Neural progenitor cell (in vitro differentiated cells): ENCODE data around the gene TEPSIN. TPM values are rescaled to one million over a fixed set of nuclear protein-coding genes. Genes with fewer than 3 reads are reported as not detected.

Experiments
- DNase-seq: peaks from one replicate; pipeline ENCODE4 v3.0.0-alpha.2; 2016; ENCODE audit warnings: low spot score
- H2AFZ ChIP-seq: fragments of 200-600 bp; sonication (generic); replicated peaks from 2 replicates; pipeline ENCODE4 v1.6.1; 2016; ENCODE audit warnings: antibody characterized with exemption
- H3F3A ChIP-seq: fragments of 200-600 bp; sonication (generic); 2 replicates; pipeline ENCODE4 v1.6.1; 2016; ENCODE audit warnings: antibody characterized with exemption, low read depth
- H3K27ac ChIP-seq: fragments of 200-600 bp; sonication (generic); 2 replicates; pipeline ENCODE4 v1.5.1; 2016; ENCODE audit warnings: mild to moderate bottlenecking
- H3K27me3 ChIP-seq: fragments of 200-600 bp; sonication (generic); 2 replicates; pipeline ENCODE4 v1.6.1; 2016; ENCODE audit warnings: mild to moderate bottlenecking, moderate library complexity
- H3K36me3 ChIP-seq: fragments of 200-600 bp; sonication (generic); 2 replicates; pipeline ENCODE4 v1.5.1; 2016
- H3K4me1 ChIP-seq: fragments of 200-600 bp; sonication (generic); 2 replicates; pipeline ENCODE4 v1.6.1; 2016; ENCODE audit warnings: mixed run types
- H3K4me2 ChIP-seq: fragments of 200-600 bp; sonication (generic); 2 replicates; pipeline ENCODE4 v1.6.1; 2016
- H3K4me3 ChIP-seq: fragments of 200-600 bp; sonication (generic); 2 replicates; pipeline ENCODE4 v1.5.1; 2016
- H3K79me2 ChIP-seq: fragments of 200-600 bp; sonication (generic); 2 replicates; pipeline ENCODE4 v1.6.1; 2016; ENCODE audit warnings: low read depth
- H3K9ac ChIP-seq: fragments of 200-600 bp; sonication (generic); 2 replicates; pipeline ENCODE4 v1.6.1; 2016
- H3K9me3 ChIP-seq: fragments of 200-600 bp; sonication (generic); 2 replicates; pipeline ENCODE4 v1.5.1; 2016; ENCODE audit warnings: low read depth
- H4K20me1 ChIP-seq: fragments of 200-600 bp; sonication (generic); 2 replicates; pipeline ENCODE4 v1.6.1; 2016; ENCODE audit warnings: low read depth
- H3K27ac Mint-ChIP-seq: 3 replicates; pipeline ENCODE4 v1.8.0; 2021; ENCODE audit warnings: mixed read lengths
- H3K27me3 Mint-ChIP-seq: 2 replicates; pipeline ENCODE4 v1.8.0; 2022; ENCODE audit warnings: low read depth, mild to moderate bottlenecking, inconsistent platforms, moderate library complexity, mixed read lengths; ENCODE audit not compliant: insufficient read depth
- H3K36me3 Mint-ChIP-seq: 3 replicates; pipeline ENCODE4 v1.8.0; 2021; ENCODE audit warnings: mixed read lengths
- H3K4me1 Mint-ChIP-seq: 3 replicates; pipeline ENCODE4 v1.8.0; 2021; ENCODE audit warnings: mixed read lengths
- H3K4me3 Mint-ChIP-seq: 3 replicates; pipeline ENCODE4 v1.8.0; 2021; ENCODE audit warnings: mild to moderate bottlenecking, moderate library complexity, mixed read lengths
- H3K9me3 Mint-ChIP-seq: 3 replicates; pipeline ENCODE4 v1.8.0; 2020; ENCODE audit warnings: mixed read lengths
- CTCF ChIP-seq: fragments of 200-600 bp; sonication (generic); IDR thresholded peaks from 2 replicates; pipeline ENCODE4 v1.5.1; 2017; ENCODE audit warnings: antibody characterized with exemption, mild to moderate bottlenecking
- EZH2 ChIP-seq: fragments of 200-600 bp; sonication (generic); IDR thresholded peaks from 2 replicates; pipeline ENCODE4 v1.6.1; 2017; ENCODE audit warnings: antibody characterized with exemption, mild to moderate bottlenecking, moderate library complexity
- EZH2phosphoT487 ChIP-seq: fragments of 200-600 bp; sonication (generic); IDR thresholded peaks from 2 replicates; pipeline ENCODE4 v1.6.1; 2017; ENCODE audit warnings: antibody characterized with exemption
- total RNA-seq: library from RNA; depleted of rRNA; stranded (reverse); fragments of >200 nt; gene quantifications from 2 replicates; pipeline ENCODE4 v1.2.3, GENCODE V29; 2015; ENCODE audit warnings: low replicate concordance

TEPSIN gene
- total RNA-seq, 1 donor from 2014 or later: 20.6 TPM

GRCh38 chr17:81247339-81247990, 8.6 kb upstream of the TEPSIN start:
- no peaks in the 10 kb centered on the region for H3K9me3 Mint-ChIP-seq

DNA sequence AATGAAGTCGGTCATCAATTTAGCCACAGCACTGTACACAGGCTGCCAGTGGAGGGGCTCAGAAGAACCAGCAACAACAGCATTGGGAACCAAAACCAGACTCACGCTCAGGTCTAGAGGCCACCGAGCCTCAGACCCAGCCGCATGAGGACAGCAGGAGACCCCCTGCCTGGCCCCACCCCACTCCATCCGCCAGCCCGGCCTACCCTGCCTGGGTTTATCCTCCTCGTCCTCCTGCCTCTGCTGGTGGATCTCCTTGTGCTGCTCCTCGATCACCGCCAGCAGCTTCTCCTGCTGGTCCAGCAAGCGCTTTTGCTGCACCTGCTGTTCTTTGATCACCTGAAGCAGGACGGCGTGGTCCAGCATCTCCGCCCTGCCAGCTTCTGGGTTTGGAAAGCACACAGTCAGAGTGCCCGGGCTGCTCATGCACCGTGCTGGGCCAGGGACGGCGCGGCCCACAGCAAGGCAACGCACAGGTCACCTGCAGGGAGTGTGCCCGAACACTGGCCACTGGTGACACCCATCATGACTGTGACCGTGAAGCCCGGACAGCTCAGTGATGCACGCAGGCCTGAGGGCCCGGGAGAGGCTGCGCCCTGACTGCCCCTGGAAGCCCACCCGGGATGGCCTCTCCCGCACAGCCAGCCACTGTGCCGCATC, 8.0 kb upstream of the TEPSIN start:
- no peak for TF ChIP-seq EZH2
- no peak for TF ChIP-seq EZH2phosphoT487
- no peak for TF ChIP-seq CTCF
- H3F3A ChIP-seq: peaks cover 13% of the 10 kb centered on the region
- no peak overlapping the region for H3K4me2 ChIP-seq
- no peaks in the 10 kb centered on the region for H3K27me3 ChIP-seq
- Mint-ChIP-seq H3K4me1 (peaks cover 14% of the 10 kb centered on the region), H3K27me3 (peaks cover 6% of the 10 kb centered on the region), H3K4me3 (no peak overlapping the region), H3K9me3 (no peaks in the 10 kb centered on the region), H3K27ac (no peak overlapping the region), H3K36me3 (peaks cover 2% of the 10 kb centered on the region)
- peaks cover 9% of the 10 kb centered on the region for H4K20me1 ChIP-seq
- H3K4me3 ChIP-seq: no peak overlapping the region
- no peak overlapping the region for H3K27ac ChIP-seq
- no peak overlapping the region for H3K9ac ChIP-seq
- H2AFZ ChIP-seq: no peak overlapping the region
- H3K79me2 ChIP-seq: no peaks in the 10 kb centered on the region
- no peaks in the 10 kb centered on the region for H3K4me1 ChIP-seq
- H3K9me3 ChIP-seq: no peaks in the 10 kb centered on the region
- no peak for DNase-seq
- H3K36me3 ChIP-seq: no peaks in the 10 kb centered on the region

More at GRCh38 chr17:81247339-81247990, 8.6 kb upstream of the TEPSIN start:
- Histone ChIP-seq H3K4me3 (no peak overlapping the region), H3K4me1 (no peaks in the 10 kb centered on the region), H3K27ac (no peak overlapping the region), H3K27me3 (no peaks in the 10 kb centered on the region), H3K79me2 (no peaks in the 10 kb centered on the region), H3K4me2 (no peak overlapping the region), H4K20me1 (peaks cover 12% of the 10 kb centered on the region), H2AFZ (no peak overlapping the region), H3K36me3 (no peaks in the 10 kb centered on the region), H3F3A (peaks cover 8% of the 10 kb centered on the region), H3K9me3 (no peaks in the 10 kb centered on the region), H3K9ac (no peak overlapping the region)
- no peak overlapping the region for H3K4me3 Mint-ChIP-seq
- no peak overlapping the region for H3K27ac Mint-ChIP-seq
- H3K27me3 Mint-ChIP-seq: peaks cover 4% of the 10 kb centered on the region
- no peak for DNase-seq
- H3K36me3 Mint-ChIP-seq: peaks cover 2% of the 10 kb centered on the region
- no peak for TF ChIP-seq EZH2phosphoT487
- TF ChIP-seq EZH2: no peak
- no peak for TF ChIP-seq CTCF
- H3K4me1 Mint-ChIP-seq: peaks cover 15% of the 10 kb centered on the region

- no peaks in the 10 kb centered on the region for H3K79me2 ChIP-seq
- H3K27ac Mint-ChIP-seq: no peak overlapping the region
- peaks cover 8% of the 10 kb centered on the region for H3K27me3 Mint-ChIP-seq
- no peaks in the 10 kb centered on the region for H3K27me3 ChIP-seq
- H3K36me3 ChIP-seq: no peaks in the 10 kb centered on the region
- H3F3A ChIP-seq: peaks cover 16% of the 10 kb centered on the region
- H2AFZ ChIP-seq: no peak overlapping the region
- peaks cover 9% of the 10 kb centered on the region for H4K20me1 ChIP-seq
- no peak overlapping the region for H3K4me3 Mint-ChIP-seq
- no peak for DNase-seq
- H3K36me3 Mint-ChIP-seq: peaks cover 2% of the 10 kb centered on the region
- no peak overlapping the region for H3K4me3 ChIP-seq
- no peaks in the 10 kb centered on the region for H3K4me1 ChIP-seq
- H3K9me3 Mint-ChIP-seq: no peaks in the 10 kb centered on the region
- peaks cover 11% of the 10 kb centered on the region for H3K4me1 Mint-ChIP-seq
- no peak for TF ChIP-seq EZH2
- TF ChIP-seq CTCF: no peak
- no peak for TF ChIP-seq EZH2phosphoT487
- no peaks in the 10 kb centered on the region for H3K9me3 ChIP-seq
- no peak overlapping the region for H3K4me2 ChIP-seq
- no peak overlapping the region for H3K9ac ChIP-seq
- no peak overlapping the region for H3K27ac ChIP-seq
Observed at GRCh38 chr17:81246343-81246670, 7.5 kb upstream of the TEPSIN start.
